Transverse colon (tissue), 4 donors: ENCODE data around the gene BRSK2.

Source experiments
- CTCF ChIP-seq, 5 experiments: fragments of 200-600 bp in 3 of 5; fragments of 450-650 bp in 2 of 5; sonication (generic) in 3 of 5; IDR thresholded peaks; 1 replicate in 2 of 5; 2 replicates in 3 of 5; pipeline ENCODE4 v1.5.1; 2016 to 2017; ENCODE audit warnings: antibody characterized with exemption in 5 of 5, inconsistent platforms in 3 of 5, mild to moderate bottlenecking in 2 of 5, moderate library complexity in 1 of 5
- EP300 ChIP-seq: sonication (generic); formaldehyde crosslinking; IDR thresholded peaks from one replicate; pipeline ENCODE4 v1.6.1; 2017; ENCODE audit warnings: antibody characterized with exemption, low read depth
- POLR2A ChIP-seq: fragments of 450-650 bp; IDR thresholded peaks from one replicate; pipeline ENCODE4 v1.6.1; 2016; ENCODE audit warnings: antibody characterized with exemption, mild to moderate bottlenecking, moderate library complexity
- POLR2AphosphoS5 ChIP-seq, 3 donors: sonication (generic); formaldehyde crosslinking; IDR thresholded peaks; one replicate each; pipeline ENCODE4 v1.6.1; 2016; ENCODE audit warnings: antibody characterized with exemption in 3 of 3

- no peak for TF ChIP-seq POLR2AphosphoS5 (IDR thresholded peaks at IDR 0.05)
- no peak for TF ChIP-seq CTCF (IDR thresholded peaks at IDR 0.05)
- TF ChIP-seq EP300 = no peak
- TF ChIP-seq POLR2A = no peak
Observed at GRCh38 chr11:1449490-1450243, 59.9 kb downstream of the BRSK2 start.
